ENCODE results near the gene RIBC2. TPM values are rescaled to one million over a fixed set of nuclear protein-coding genes. Genes with fewer than 3 reads are reported as not detected.

RIBC2 gene
- polyA plus RNA-seq, 1 donor (not counting 4 experiments of a cell fraction or from before 2014, with no cell fraction given) = 0.12 TPM

DNA sequence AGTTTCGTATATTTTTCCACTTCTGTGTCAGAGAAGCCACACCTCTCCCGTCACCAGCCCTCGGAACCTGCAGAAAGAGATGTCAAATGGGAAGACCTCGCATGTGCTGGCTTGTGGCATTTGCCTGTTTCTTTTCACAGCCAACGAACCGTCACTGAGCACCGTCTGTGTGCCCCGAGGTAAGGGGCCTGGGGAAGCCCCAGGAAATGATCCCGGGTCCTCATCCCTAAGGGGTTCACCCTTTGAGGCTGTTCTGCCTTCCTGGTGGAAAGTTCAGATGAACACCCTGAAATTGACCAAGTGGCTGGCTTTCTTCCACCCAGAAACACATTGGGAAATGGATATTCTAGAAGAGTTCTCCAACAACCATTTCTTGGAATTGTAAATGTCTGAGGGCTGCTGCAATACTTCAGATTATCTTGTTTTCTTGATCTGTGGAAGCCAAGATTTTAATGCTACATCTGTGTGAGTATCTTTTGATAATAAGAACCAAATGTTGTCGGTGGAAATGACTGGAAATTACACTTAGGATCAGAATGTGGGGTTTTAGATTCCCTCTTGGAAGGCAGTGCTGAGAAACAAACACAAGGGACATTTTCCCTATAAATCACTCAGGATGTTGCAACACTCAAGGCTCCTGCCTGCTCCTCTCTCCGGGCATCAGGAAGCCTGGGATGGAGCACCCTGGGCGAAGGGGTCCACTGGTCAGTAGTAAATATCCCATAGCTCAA is 37.6 kb downstream of the RIBC2 start:
- H3K9me1 ChIP-seq (ENCODE audit: control insufficient read depth, extremely low read depth, insufficient read depth, low read length) = no peaks in the 10 kb centered on the region
- FAIRE-seq = no peak
- no peak overlapping the region for H3K27ac ChIP-seq (ENCODE audit: control insufficient read depth, insufficient read depth, low read length)
- H3K4me1 ChIP-seq (ENCODE audit: control insufficient read depth, extremely low read depth, insufficient read depth, low read length) = no peaks in the 10 kb centered on the region
- no peak overlapping the region for H3K4me3 ChIP-seq (ENCODE audit: control insufficient read depth in 2 of 3, extremely low read depth in 1 of 3, insufficient read depth in 2 of 3, low read depth in 1 of 3, low read length in 3 of 3)
- no peaks in the 10 kb centered on the region for H3K79me2 ChIP-seq (ENCODE audit: control insufficient read depth, insufficient read depth, low read length)
- dilution Hi-C loops (cut with MboI; ENCODE audit: extremely low pct_ligation_motif_present, low sequenced_read_pairs) = no loop called here
- H2AFZ ChIP-seq (ENCODE audit: control insufficient read depth, low read length) = no peak overlapping the region
- no peak overlapping the region for H3K4me2 ChIP-seq (ENCODE audit: control insufficient read depth, extremely low read depth, insufficient read depth, low read depth, low read length)
- no peak for DNase-seq (ENCODE audit: low read depth, low spot score)
- H3K27me3 ChIP-seq (ENCODE audit: control insufficient read depth, extremely low read depth, insufficient read depth, low read length) = peaks cover 12% of the 10 kb centered on the region
- no peaks in the 10 kb centered on the region for H3K9me3 ChIP-seq (ENCODE audit: control insufficient read depth, low read depth, low read length)
- H3K9ac ChIP-seq (ENCODE audit: control insufficient read depth, extremely low read depth, insufficient read depth, low read length) = no peak overlapping the region
- TF ChIP-seq, protein P1, sequence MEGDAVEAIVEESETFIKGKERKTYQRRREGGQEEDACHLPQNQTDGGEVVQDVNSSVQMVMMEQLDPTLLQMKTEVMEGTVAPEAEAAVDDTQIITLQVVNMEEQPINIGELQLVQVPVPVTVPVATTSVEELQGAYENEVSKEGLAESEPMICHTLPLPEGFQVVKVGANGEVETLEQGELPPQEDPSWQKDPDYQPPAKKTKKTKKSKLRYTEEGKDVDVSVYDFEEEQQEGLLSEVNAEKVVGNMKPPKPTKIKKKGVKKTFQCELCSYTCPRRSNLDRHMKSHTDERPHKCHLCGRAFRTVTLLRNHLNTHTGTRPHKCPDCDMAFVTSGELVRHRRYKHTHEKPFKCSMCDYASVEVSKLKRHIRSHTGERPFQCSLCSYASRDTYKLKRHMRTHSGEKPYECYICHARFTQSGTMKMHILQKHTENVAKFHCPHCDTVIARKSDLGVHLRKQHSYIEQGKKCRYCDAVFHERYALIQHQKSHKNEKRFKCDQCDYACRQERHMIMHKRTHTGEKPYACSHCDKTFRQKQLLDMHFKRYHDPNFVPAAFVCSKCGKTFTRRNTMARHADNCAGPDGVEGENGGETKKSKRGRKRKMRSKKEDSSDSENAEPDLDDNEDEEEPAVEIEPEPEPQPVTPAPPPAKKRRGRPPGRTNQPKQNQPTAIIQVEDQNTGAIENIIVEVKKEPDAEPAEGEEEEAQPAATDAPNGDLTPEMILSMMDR (optimal IDR thresholded peaks at IDR 0.05 in 1 of 3, IDR thresholded peaks at IDR 0.05 in 1 of 3, conservative IDR thresholded peaks at IDR 0.05 in 1 of 3; ENCODE audit: extremely low read depth in 1 of 3, insufficient read depth in 2 of 3, low read length in 3 of 3) = no peak
- no peak for TF ChIP-seq EZH2 (IDR thresholded peaks at IDR 0.05; ENCODE audit: low read length)
- no peaks in the 10 kb centered on the region for H3K36me3 ChIP-seq (ENCODE audit: control insufficient read depth in 2 of 2, extremely low read depth in 1 of 2, insufficient read depth in 2 of 2, low read length in 2 of 2)
- H4K20me1 ChIP-seq (ENCODE audit: control insufficient read depth, extremely low read depth, insufficient read depth, low read length) = no peaks in the 10 kb centered on the region

DNA sequence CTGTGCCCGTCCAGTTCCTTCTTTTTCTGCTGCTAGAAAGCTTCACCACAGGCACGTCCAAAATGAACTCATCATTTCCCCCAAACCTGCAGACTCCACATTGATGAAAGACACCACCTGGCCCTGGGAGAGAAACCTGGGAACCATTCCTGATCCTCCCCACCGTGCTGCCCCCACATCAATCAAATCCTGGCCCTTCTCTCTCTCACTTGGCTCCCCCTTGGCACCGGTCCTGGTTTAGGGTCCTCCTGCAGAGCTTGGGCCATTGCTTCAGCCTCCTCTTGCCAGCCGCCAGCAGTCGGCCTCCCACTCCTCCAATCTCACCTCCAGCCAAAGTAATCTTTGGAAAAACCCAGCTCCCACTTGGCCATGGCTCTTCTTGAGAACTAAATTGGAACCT is 38.5 kb downstream of the RIBC2 start:
- no peaks in the 10 kb centered on the region for H3K9me1 ChIP-seq (ENCODE audit: control insufficient read depth, extremely low read depth, insufficient read depth, low read length)
- H2AFZ ChIP-seq (ENCODE audit: control insufficient read depth, low read length) = no peak overlapping the region
- H3K4me1 ChIP-seq (ENCODE audit: control insufficient read depth, extremely low read depth, insufficient read depth, low read length) = no peaks in the 10 kb centered on the region
- TF ChIP-seq, protein P1 (optimal IDR thresholded peaks at IDR 0.05 in 1 of 3, IDR thresholded peaks at IDR 0.05 in 1 of 3, conservative IDR thresholded peaks at IDR 0.05 in 1 of 3; ENCODE audit: extremely low read depth in 1 of 3, insufficient read depth in 2 of 3, low read length in 3 of 3) = no peak
- TF ChIP-seq EZH2 (IDR thresholded peaks at IDR 0.05; ENCODE audit: low read length) = no peak
- DNase-seq (ENCODE audit: low read depth, low spot score) (no peak), FAIRE-seq (no peak)
- H3K27me3 ChIP-seq (ENCODE audit: control insufficient read depth, extremely low read depth, insufficient read depth, low read length) = peaks cover 12% of the 10 kb centered on the region
- no peaks in the 10 kb centered on the region for H3K9me3 ChIP-seq (ENCODE audit: control insufficient read depth, low read depth, low read length)
- H3K79me2 ChIP-seq (ENCODE audit: control insufficient read depth, insufficient read depth, low read length) = no peaks in the 10 kb centered on the region
- dilution Hi-C loops (cut with MboI; ENCODE audit: extremely low pct_ligation_motif_present, low sequenced_read_pairs) = no loop called here
- no peak overlapping the region for H3K4me2 ChIP-seq (ENCODE audit: control insufficient read depth, extremely low read depth, insufficient read depth, low read depth, low read length)
- H3K9ac ChIP-seq (ENCODE audit: control insufficient read depth, extremely low read depth, insufficient read depth, low read length) = no peak overlapping the region
- H4K20me1 ChIP-seq (ENCODE audit: control insufficient read depth, extremely low read depth, insufficient read depth, low read length) = no peaks in the 10 kb centered on the region
- H3K4me3 ChIP-seq (ENCODE audit: control insufficient read depth in 2 of 3, extremely low read depth in 1 of 3, insufficient read depth in 2 of 3, low read depth in 1 of 3, low read length in 3 of 3) = no peak overlapping the region
- H3K27ac ChIP-seq (ENCODE audit: control insufficient read depth, insufficient read depth, low read length) = no peak overlapping the region
- H3K36me3 ChIP-seq (ENCODE audit: control insufficient read depth in 2 of 2, extremely low read depth in 1 of 2, insufficient read depth in 2 of 2, low read length in 2 of 2) = no peaks in the 10 kb centered on the region

Data from keratinocyte (primary cell).